ENCODE measurements around the gene BHLHE41. TPM values are rescaled to one million over a fixed set of nuclear protein-coding genes. Genes with fewer than 3 reads are reported as not detected.

The BHLHE41 gene
- total RNA-seq, result under 1 TPM in 1 of 2 donors, not detected in 1; 0.17 TPM
- under 1 TPM; 0.23 to 0.29 TPM for polyA plus RNA-seq

GRCh38 chr12:26124446-26125399 is at the start of gene BHLHE41:
TSS of gene BHLHE41 (minus strand) at chr12:26125037. CDS start at chr12:26124779, 258 bp downstream.
- Histone ChIP-seq H3K36me3 (ENCODE audit: control insufficient read depth in 4 of 4, insufficient read depth in 3 of 4, low read depth in 1 of 4, low read length in 3 of 4) (no peaks in the 10 kb centered on the region), H3K4me3 (ENCODE audit: low read depth in 1 of 3, low read length in 3 of 3) (peak within 1 kb of the TSS; percentile 5 to 78 (median 54)), H3K4me1 (ENCODE audit: control insufficient read depth in 4 of 4, insufficient read depth in 4 of 4, low read length in 3 of 4) (peaks cover 20 to 45% (median 31%) of the 10 kb centered on the region in 4 donors), H3K27me3 (ENCODE audit: control insufficient read depth in 4 of 4, insufficient read depth in 4 of 4, low read length in 3 of 4) (peaks cover 3 to 32% (median 10%) of the 10 kb centered on the region in 4 donors), H3K27ac (ENCODE audit: low read depth in 1 of 2, low read length in 2 of 2) (peak within 1 kb of the TSS; percentile 1 to 68), H3K9me3 (ENCODE audit: control insufficient read depth in 4 of 4, low read length in 3 of 4) (no peaks in the 10 kb centered on the region), H3K9ac (ENCODE audit: low read depth in 1 of 2, low read length in 2 of 2) (peak within 1 kb of the TSS in 1 of 2 donors; percentile 11)
- DNase-seq (ENCODE audit: low spot score), result no peak
- WGBS, result 3% methylated on average over 54 of the region's 54 CpGs
- TF ChIP-seq FOXA2 (IDR thresholded peaks at IDR 0.05), result no peak
- TF ChIP-seq RAD21 (IDR thresholded peaks at IDR 0.05), result no peak
- TF ChIP-seq TAF1 (conservative IDR thresholded peaks at IDR 0.05), result no peak
- TF ChIP-seq REST (IDR thresholded peaks at IDR 0.05), result no peak
- TF ChIP-seq NR2F2 (IDR thresholded peaks at IDR 0.05), result no peak
- no peak for TF ChIP-seq HNF4A (conservative IDR thresholded peaks at IDR 0.05)
- no peak for TF ChIP-seq ZBTB33 (IDR thresholded peaks at IDR 0.05)
- no peak for TF ChIP-seq MAX (IDR thresholded peaks at IDR 0.05)
- TF ChIP-seq ATF3 (IDR thresholded peaks at IDR 0.05), result no peak
- no peak for TF ChIP-seq CTCF (IDR thresholded peaks at IDR 0.05; ENCODE audit: low read depth, low read length, missing input control)
- no peak for TF ChIP-seq HNF4G (IDR thresholded peaks at IDR 0.05)

- no peaks in the 10 kb centered on the region for H3K4me1 ChIP-seq (ENCODE audit: control insufficient read depth in 4 of 4, insufficient read depth in 4 of 4, low read length in 3 of 4)
- H3K27me3 ChIP-seq (ENCODE audit: control insufficient read depth in 4 of 4, insufficient read depth in 4 of 4, low read length in 3 of 4), result peaks cover 0 to 4% (median 0%) of the 10 kb centered on the region in 4 donors
- no peaks in the 10 kb centered on the region for H3K9me3 ChIP-seq (ENCODE audit: control insufficient read depth in 4 of 4, low read length in 3 of 4)
- no peak overlapping the region for H3K27ac ChIP-seq (ENCODE audit: low read depth in 1 of 2, low read length in 2 of 2)
- no peaks in the 10 kb centered on the region for H3K36me3 ChIP-seq (ENCODE audit: control insufficient read depth in 4 of 4, insufficient read depth in 3 of 4, low read depth in 1 of 4, low read length in 3 of 4)
- H3K9ac ChIP-seq (ENCODE audit: low read depth in 1 of 2, low read length in 2 of 2), result no peak overlapping the region
- no peak overlapping the region for H3K4me3 ChIP-seq (ENCODE audit: low read depth in 1 of 3, low read length in 3 of 3)
- WGBS, result 81% methylated on average over 4 of the region's 4 CpGs
- no peak for TF ChIP-seq HNF4A (conservative IDR thresholded peaks at IDR 0.05)
- DNase-seq (ENCODE audit: low spot score), result no peak
These were observed 48.2 kb upstream of the BHLHE41 start for GRCh38 chr12:26172946-26173552.

Data from liver (tissue), 9 donors.